NCI-H2196 (cell line): Measurements from ENCODE around the gene SGK2.
"Not testable (repeated sequence)": the region's sequence is repeated elsewhere in the genome, so short reads cannot be mapped to it uniquely, and the experiment has no call there.

Source experiments
- DNase-seq: peaks from one replicate; lab custom pipeline; 2025; ENCODE audit not compliant: unreplicated experiment; lab: John Stamatoyannopoulos, UW

SGK2 gene

GRCh38 chr20:43590392-43591303 is 31.8 kb downstream of the SGK2 start, which contains the start of gene IFT52:
TSS of gene IFT52 (plus strand) at chr20:43590937. CDS start at chr20:43594699, 3,762 bp downstream.
- DNase-seq: peak; percentile 95

GRCh38 chr20:43601960-43602359 is 43.1 kb downstream of the SGK2 start:
- not testable (repeated sequence) for DNase-seq

- no peak for DNase-seq
Observed at GRCh38 chr20:43603124-43603523, 44.3 kb downstream of the SGK2 start.

GRCh38 chr20:43605715-43606114 is 46.9 kb downstream of the SGK2 start:
- DNase-seq: no peak

GRCh38 chr20:43607278-43607677 is 48.5 kb downstream of the SGK2 start:
- DNase-seq: not testable (repeated sequence)

- no peak for DNase-seq
Observed at GRCh38 chr20:43631598-43631997, 72.8 kb downstream of the SGK2 start.
